Measurements from ENCODE around the gene GPR151.
A peak's percentile ranks its signal among the peaks of the same experiment; 100 is the strongest.
"Not testable (repeated sequence)": the region's sequence is repeated elsewhere in the genome, so short reads cannot be mapped to it uniquely, and the experiment has no call there.

GPR151 gene

GRCh38 chr5:146516151-146516475 is at the start of gene GPR151:
Gene GPR151, minus strand, starts transcription at chr5:146516190. Its CDS starts 77 bp downstream, at chr5:146516113.
- DNase-seq (ENCODE audit: low read depth in 2 of 2), result no peak

GRCh38 chr5:146564007-146564762 is 48.2 kb upstream of the GPR151 start:
- no peak for DNase-seq (ENCODE audit: low read depth in 2 of 2)

GRCh38 chr5:146562461-146562860 is 46.5 kb upstream of the GPR151 start:
- DNase-seq (ENCODE audit: low read depth in 2 of 2), result no peak

- DNase-seq (ENCODE audit: low read depth in 2 of 2), result no peak
Measured at GRCh38 chr5:146561711-146562110, 45.7 kb upstream of the GPR151 start.

GRCh38 chr5:146560205-146560812 is 44.3 kb upstream of the GPR151 start:
- no peak for DNase-seq (ENCODE audit: low read depth in 2 of 2)

- not testable (repeated sequence) for DNase-seq (ENCODE audit: low read depth in 2 of 2)
Measured at GRCh38 chr5:146556884-146557283, 40.9 kb upstream of the GPR151 start.

GRCh38 chr5:146553446-146553845 is 37.5 kb upstream of the GPR151 start:
- DNase-seq (ENCODE audit: low read depth in 2 of 2), result no peak

- no peak for DNase-seq (ENCODE audit: low read depth in 2 of 2)
Measured at GRCh38 chr5:146549615-146550014, 33.6 kb upstream of the GPR151 start.

- DNase-seq (ENCODE audit: low read depth in 2 of 2), result no peak
Measured at GRCh38 chr5:146548781-146549449, 32.9 kb upstream of the GPR151 start.

GRCh38 chr5:146544232-146544631 is 28.2 kb upstream of the GPR151 start:
- DNase-seq (ENCODE audit: low read depth in 2 of 2), result no peak

- peak; percentile 32 to 58 for DNase-seq (ENCODE audit: low read depth in 2 of 2)
Measured at GRCh38 chr5:146541958-146542849, 26.2 kb upstream of the GPR151 start.

GRCh38 chr5:146540414-146540813 is 24.4 kb upstream of the GPR151 start:
- DNase-seq (ENCODE audit: low read depth in 2 of 2), result no peak

- no peak for DNase-seq (ENCODE audit: low read depth in 2 of 2)
Measured at GRCh38 chr5:146539973-146540372, 24.0 kb upstream of the GPR151 start.

GRCh38 chr5:146538432-146538831 is 22.4 kb upstream of the GPR151 start:
- DNase-seq (ENCODE audit: low read depth in 2 of 2), result no peak

GRCh38 chr5:146533882-146534281 is 17.9 kb upstream of the GPR151 start:
- DNase-seq (ENCODE audit: low read depth in 2 of 2), result no peak

- DNase-seq (ENCODE audit: low read depth in 2 of 2), result peak; percentile 57 to 65
Measured at GRCh38 chr5:146533260-146533857, 17.4 kb upstream of the GPR151 start.

GRCh38 chr5:146529984-146530383 is 14.0 kb upstream of the GPR151 start:
- no peak for DNase-seq (ENCODE audit: low read depth in 2 of 2)

GRCh38 chr5:146528236-146528635 is 12.2 kb upstream of the GPR151 start:
- DNase-seq (ENCODE audit: low read depth in 2 of 2), result no peak

- no peak for DNase-seq (ENCODE audit: low read depth in 2 of 2)
Measured at GRCh38 chr5:146527785-146528184, 11.8 kb upstream of the GPR151 start.

- DNase-seq (ENCODE audit: low read depth in 2 of 2), result no peak
Measured at GRCh38 chr5:146523698-146524097, 7.7 kb upstream of the GPR151 start.

- no peak for DNase-seq (ENCODE audit: low read depth in 2 of 2)
Measured at GRCh38 chr5:146521403-146522106, 5.6 kb upstream of the GPR151 start.

Measured in stimulated activated CD4-positive, alpha-beta T cell treated with anti-CD3 and anti-CD28 coated beads, Interleukin-15, amount 100 ng/mL, for 48 hours (primary cell).